K562 (cell line): ENCODE data around the gene NTM. TPM values are rescaled to one million over a fixed set of nuclear protein-coding genes. Genes with fewer than 3 reads are reported as not detected.

Experiments
- ATAC-seq: fragments of 200-7000 bp; cut with Tn5 transposase; 3 replicates; pipeline ENCODE4 v1.9.1; 2020; ENCODE audit warnings: moderate library complexity
- BruUV-seq: library from RNA; stranded (reverse); fragments of 400-500 nt; replicated peaks from 2 replicates; lab custom pipeline; 2021; lab: Mats Ljungman, UMichigan
- CTCF ChIA-PET: fragments of 300-600 bp; formaldehyde crosslinking; extraction: SDS; loops from one replicate; lab custom pipeline; 2021; ENCODE audit warnings: low intra/inter-chr PET ratio; lab: Yijun Ruan, JAX
- POLR2A ChIA-PET: fragments of 300-600, 350-650 bp; sonication (Branson Sonifier 250); formaldehyde crosslinking; extraction: SDS; loops from one replicate; lab custom pipeline; 2021; ENCODE audit warnings: antibody characterized with exemption, inconsistent platforms; lab: Yijun Ruan, JAX
- DNase-seq, 4 experiments: peaks; one replicate each; pipeline versions ENCODE4 v3.0.0 to v3.0.0-alpha.2; 2011 to 2018; ENCODE audit warnings: low spot score in 3 of 4, mixed read lengths in 3 of 4; ENCODE audit errors: extremely low read depth in 1 of 4
- FAIRE-seq: peaks from 2 replicates; lab custom pipeline; 2011; peaks lifted over from hg19 to GRCh38; lab: Jason Lieb, UNC
- H2AFZ ChIP-seq: 2 replicates; pipeline ENCODE4 v1.6.0; 2011; ENCODE audit warnings: low read depth, low read length, control low read depth, inconsistent platforms
- H3K27ac ChIP-seq: fragments of 200-600 bp; 3 replicates; pipeline ENCODE4 v1.8.0; 2011; ENCODE audit warnings: low read depth, mild to moderate bottlenecking, control low read depth, inconsistent platforms, low read length, moderate library complexity, mixed read lengths; ENCODE audit errors: extremely low read depth
- H3K27me3 ChIP-seq, 2 experiments: fragments of 300-600 bp in 1 of 2; 2 replicates in 1 of 2; 3 replicates in 1 of 2; pipeline versions ENCODE4 v1.6.0 to v1.8.0; 2011; ENCODE audit warnings: inconsistent platforms in 2 of 2, low read length in 2 of 2, mild to moderate bottlenecking in 1 of 2, mixed read lengths in 1 of 2, moderate library complexity in 1 of 2; ENCODE audit not compliant: control insufficient read depth in 2 of 2, insufficient read depth in 2 of 2
- H3K36me3 ChIP-seq: fragments of 300-600 bp; 3 replicates; pipeline ENCODE4 v1.8.0; 2011; ENCODE audit warnings: mild to moderate bottlenecking, low read length, inconsistent platforms; ENCODE audit not compliant: control insufficient read depth, insufficient read depth
- H3K4me1 ChIP-seq, 2 experiments: fragments of 200-600 bp in 1 of 2; replicated peaks in 1 of 2; 2 replicates in 1 of 2; 3 replicates in 1 of 2; pipeline versions ENCODE4 v1.5.1 to v1.8.0; 2011; ENCODE audit warnings: inconsistent platforms in 2 of 2, low read length in 2 of 2, mild to moderate bottlenecking in 1 of 2, mixed read lengths in 1 of 2, moderate library complexity in 1 of 2; ENCODE audit not compliant: control insufficient read depth in 2 of 2, insufficient read depth in 2 of 2
- H3K4me2 ChIP-seq: 2 replicates; pipeline ENCODE4 v1.6.1; 2011; ENCODE audit warnings: low read length, control low read depth, inconsistent platforms, mixed read lengths; ENCODE audit not compliant: insufficient read depth
- H3K4me3 ChIP-seq: fragments of 200-600 bp; sonication (generic), shearing (Covaris generic); 2 replicates; pipeline ENCODE4 v1.5.1; 2016; ENCODE audit warnings: control low read depth, inconsistent platforms
- H3K79me2 ChIP-seq: fragments of 200-600 bp; 3 replicates; pipeline ENCODE4 v1.8.0; 2011; ENCODE audit warnings: low read length, inconsistent platforms; ENCODE audit not compliant: control insufficient read depth, insufficient read depth
- H3K9ac ChIP-seq, 2 experiments: 2 replicates each; pipeline versions ENCODE4 v1.6.0 to v1.6.1; 2011; ENCODE audit warnings: low read depth in 2 of 2, low read length in 2 of 2, control low read depth in 1 of 2, inconsistent platforms in 1 of 2, mild to moderate bottlenecking in 1 of 2, mixed read lengths in 1 of 2; ENCODE audit not compliant: insufficient read depth in 1 of 2
- H3K9me1 ChIP-seq: one replicate; pipeline ENCODE4 v1.6.0; 2011; ENCODE audit warnings: inconsistent platforms, mild to moderate bottlenecking, low read length, moderate library complexity; ENCODE audit not compliant: control insufficient read depth, insufficient read depth
- H3K9me3 ChIP-seq: replicated peaks from 2 replicates; pipeline ENCODE4 v1.5.1; 2011; ENCODE audit warnings: low read depth, low read length, inconsistent platforms; ENCODE audit not compliant: control insufficient read depth, insufficient read depth
- H4K20me1 ChIP-seq: replicated peaks from 2 replicates; pipeline ENCODE4 v1.6.1; 2011; ENCODE audit warnings: low read length, inconsistent platforms, mixed read lengths; ENCODE audit not compliant: control insufficient read depth, insufficient read depth
- ELF2 ChIP-seq: fragments of 250-450 bp; sonication (Bioruptor Pico); IDR thresholded peaks from 2 replicates; pipeline ENCODE4 v1.5.0; 2021; ENCODE audit warnings: mild to moderate bottlenecking
- ELF4 ChIP-seq: fragments of 450-650 bp; formaldehyde crosslinking; IDR thresholded peaks from 2 replicates; pipeline ENCODE4 v1.4.0; 2022; ENCODE audit warnings: missing genetic modification characterization
- FOXJ2 ChIP-seq: fragments of 200-800 bp; sonication (Bioruptor generic); IDR thresholded peaks from 2 replicates; pipeline ENCODE4 v1.6.1; 2016; ENCODE audit warnings: missing genetic modification characterization, missing compliant biosample characterization
- FOXP1 ChIP-seq: sonication (generic); formaldehyde crosslinking; IDR thresholded peaks from 2 replicates; pipeline ENCODE4 v1.8.0; 2022; ENCODE audit warnings: mild to moderate bottlenecking, missing genetic modification reagents
- HIVEP1 ChIP-seq: fragments of 250-450 bp; sonication (Bioruptor Pico); IDR thresholded peaks from 2 replicates; pipeline ENCODE4 v1.4.0; 2020; ENCODE audit warnings: mild to moderate bottlenecking
- KAT7 ChIP-seq: sonication (generic); formaldehyde crosslinking; IDR thresholded peaks from 2 replicates; pipeline ENCODE4 v1.8.0; 2022; ENCODE audit warnings: missing genetic modification reagents, mild to moderate bottlenecking, borderline replicate concordance
- NCOA1 ChIP-seq: fragments of 450-650 bp; IDR thresholded peaks from 2 replicates; pipeline ENCODE4 v1.6.1; 2016; ENCODE audit warnings: low read depth
- NFATC3 ChIP-seq: fragments of 450-650 bp; IDR thresholded peaks from 2 replicates; pipeline ENCODE4 v1.6.1; 2017; ENCODE audit warnings: mild to moderate bottlenecking
- RBM22 ChIP-seq: fragments of 200-400 bp; formaldehyde crosslinking; IDR thresholded peaks from 2 replicates; pipeline ENCODE4 v1.6.1; 2018; ENCODE audit warnings: low read length, low read depth; ENCODE audit not compliant: poor library complexity, severe bottlenecking
- RBM25 ChIP-seq: fragments of 200-400 bp; formaldehyde crosslinking; IDR thresholded peaks from 2 replicates; pipeline ENCODE4 v1.6.1; 2018; ENCODE audit warnings: low read length, low read depth, moderate library complexity; ENCODE audit not compliant: severe bottlenecking
- SMAD3 ChIP-seq: fragments of 450-650 bp; formaldehyde crosslinking; conservative IDR thresholded peaks from 2 replicates; pipeline ENCODE4 v1.4.0; 2020; ENCODE audit warnings: mild to moderate bottlenecking
- SMARCA4 ChIP-seq: fragments of 450-650 bp; IDR thresholded peaks from 2 replicates; pipeline ENCODE4 v1.6.1; 2016
- SP1 ChIP-seq: sonication (generic); formaldehyde crosslinking; IDR thresholded peaks from 2 replicates; pipeline ENCODE4 v1.8.1; 2022; ENCODE audit warnings: mild to moderate bottlenecking, missing genetic modification reagents
- ZBTB8A ChIP-seq: fragments of 450-650 bp; IDR thresholded peaks from 2 replicates; pipeline ENCODE4 v1.6.1; 2018; ENCODE audit warnings: mild to moderate bottlenecking, moderate library complexity; ENCODE audit not compliant: partially characterized antibody
- ZNF347 ChIP-seq: fragments of 450-650 bp; formaldehyde crosslinking; IDR thresholded peaks from 2 replicates; pipeline ENCODE4 v1.4.0; 2020; ENCODE audit warnings: low read depth, mild to moderate bottlenecking, moderate library complexity
- ZNF444 ChIP-seq: fragments of 250-450 bp; sonication (Bioruptor Pico); IDR thresholded peaks from 2 replicates; pipeline ENCODE4 v1.4.0; 2020; ENCODE audit warnings: mild to moderate bottlenecking, moderate library complexity
- WGBS: fragments of 100-300 bp; shearing (Covaris generic); methylation state at CpG from one replicate; pipeline ENCODE4 v1.1.6; 2016; ENCODE audit warnings: low coverage, mixed read lengths; ENCODE audit not compliant: insufficient coverage; ENCODE audit errors: missing lambda C conversion rate; 5-methylcytosine and 5-hydroxymethylcytosine counted together
- in situ Hi-C: fragments of 300-500 bp; cut with MboI; formaldehyde crosslinking; loops from 4 replicates; pipeline ENCODE4 v1.15.0; 2018; ENCODE audit warnings: inconsistent platforms, mixed read lengths
- intact Hi-C: fragments of 100-400 bp; cut with micrococcal nuclease; formaldehyde crosslinking; loops from 2 replicates; pipeline ENCODE4 v1.14.2; 2022
- polyA plus RNA-seq, 8 experiments: library from polyadenylated mRNA; depleted of rRNA in 4 of 8; stranded (reverse) in 5 of 8; unstranded in 3 of 8; fragments of >200 nt; fragmentation: Nextera tagmentation in 2 of 8; fragmentation: Illumina TruSeq in 1 of 8; extraction: Ambion mirVana in 2 of 8; extraction: Trizol in 1 of 8; gene quantifications; 2 replicates each; pipeline versions ENCODE4 v1.2.1 to v1.2.3, GENCODE V29; 2011 to 2014; ENCODE audit warnings: inconsistent platforms in 1 of 8, missing spikeins in 1 of 8
- total RNA-seq, 7 experiments: library from RNA; depleted of rRNA in 6 of 7; stranded (reverse); fragments of >200 nt in 6 of 7; fragmentation: Illumina TruSeq in 2 of 7; extraction: Trizol in 2 of 7; gene quantifications; 2 replicates each; pipeline versions ENCODE4 v1.2.1 to v1.2.3, GENCODE V29; 2011 to 2021; ENCODE audit warnings: low replicate concordance in 1 of 7
- TF ChIP-seq, protein P1 (sequence below), 2 experiments: fragments of 450-650 bp; conservative IDR thresholded peaks; 2 replicates each; pipeline ENCODE4 v1.6.1; 2017; ENCODE audit warnings: mild to moderate bottlenecking in 2 of 2, moderate library complexity in 2 of 2
- TF ChIP-seq, protein P2 (sequence below): sonication (generic); formaldehyde crosslinking; IDR thresholded peaks from 2 replicates; pipeline ENCODE4 v1.8.1; 2023; ENCODE audit warnings: mild to moderate bottlenecking, missing genetic modification reagents

NTM gene
- total and polyA plus RNA-seq, 9 of the 15 experiments (the other 6 are each of a cell fraction or from before 2014, with no cell fraction given) = not detected

DNA sequence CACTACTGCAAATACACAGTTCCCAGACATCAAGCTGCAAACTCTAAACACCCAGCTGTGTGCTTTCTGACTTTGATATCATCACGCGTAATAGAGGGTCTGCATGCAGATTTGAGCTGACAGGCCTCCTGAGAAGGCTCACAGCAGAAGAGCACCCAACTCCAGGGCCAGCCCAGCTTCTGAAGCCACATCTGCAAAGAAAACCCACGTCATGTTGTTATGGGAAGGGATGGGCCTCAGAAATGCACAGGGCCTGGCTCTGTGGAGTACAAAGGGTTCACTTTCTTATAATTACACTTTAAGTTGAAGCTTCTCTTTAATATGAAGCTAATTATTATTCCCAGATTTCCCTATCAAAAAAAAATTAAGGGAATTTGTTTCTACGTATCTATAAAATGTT is 927.9 kb downstream of the NTM start:
- H4K20me1 ChIP-seq = no peaks in the 10 kb centered on the region
- BruUV-seq = no TSS peak
- FAIRE-seq = no peak
- H3K4me3 ChIP-seq = no peak overlapping the region
- DNase-seq = no peak
- no peak overlapping the region for H3K4me2 ChIP-seq
- no peaks in the 10 kb centered on the region for H3K4me1 ChIP-seq
- no peak for ATAC-seq
- in situ Hi-C loops (no loop called here), intact Hi-C loops (no loop called here)
- H3K9me1 ChIP-seq = no peaks in the 10 kb centered on the region
- no peaks in the 10 kb centered on the region for H3K36me3 ChIP-seq
- ChIA-PET POLR2A (no interaction called here), CTCF (no interaction called here)
- no peaks in the 10 kb centered on the region for H3K9me3 ChIP-seq
- H2AFZ ChIP-seq = no peak overlapping the region
- no peaks in the 10 kb centered on the region for H3K27me3 ChIP-seq
- no peaks in the 10 kb centered on the region for H3K79me2 ChIP-seq
- 0% methylated on average over 4 of the region's 4 CpGs for WGBS
- TF ChIP-seq HIVEP1 (no peak), RBM22 (no peak), NFATC3 (no peak), FOXP1 (CRISPR knock-in tag) (no peak), ZNF444 (CRISPR knock-in tag) (no peak)
- TF ChIP-seq, all 486 proteins: peak for 0
- Histone ChIP-seq H3K9ac (no peak overlapping the region), H3K27ac (no peak overlapping the region)

DNA sequence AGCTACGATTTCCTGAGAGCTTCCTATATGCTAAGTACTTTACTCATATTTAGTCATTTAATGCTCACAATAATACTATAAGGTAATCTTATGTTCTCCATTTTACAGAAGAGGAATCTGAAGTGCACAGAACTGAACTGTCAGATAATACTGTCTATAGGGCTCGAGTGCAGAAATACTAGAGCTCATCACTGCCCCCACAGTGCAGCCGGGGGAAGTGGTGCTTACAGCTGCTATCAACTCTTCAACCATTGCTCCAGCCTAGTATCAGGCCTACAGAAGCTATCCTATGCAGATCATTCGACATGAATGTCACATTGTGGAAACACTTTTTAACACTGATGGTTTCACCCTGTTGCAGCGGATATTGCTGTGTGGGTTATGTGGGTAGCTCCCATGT is 929.9 kb downstream of the NTM start:
- Histone ChIP-seq H3K4me1 (no peaks in the 10 kb centered on the region), H3K4me3 (no peak overlapping the region), H3K79me2 (no peaks in the 10 kb centered on the region), H3K9ac (no peak overlapping the region), H3K9me3 (no peaks in the 10 kb centered on the region), H3K36me3 (no peaks in the 10 kb centered on the region), H2AFZ (no peak overlapping the region), H3K4me2 (no peak overlapping the region), H4K20me1 (no peaks in the 10 kb centered on the region), H3K27ac (no peak overlapping the region), H3K9me1 (no peaks in the 10 kb centered on the region), H3K27me3 (no peaks in the 10 kb centered on the region)
- no peak for ATAC-seq
- WGBS = 2% methylated on average over 5 of the region's 5 CpGs
- DNase-seq = no peak
- BruUV-seq = no TSS peak
- intact Hi-C loops = no loop called here
- in situ Hi-C loops = no loop called here
- ChIA-PET CTCF (no interaction called here), POLR2A (no interaction called here)
- FAIRE-seq = no peak
- TF ChIP-seq, protein P1, sequence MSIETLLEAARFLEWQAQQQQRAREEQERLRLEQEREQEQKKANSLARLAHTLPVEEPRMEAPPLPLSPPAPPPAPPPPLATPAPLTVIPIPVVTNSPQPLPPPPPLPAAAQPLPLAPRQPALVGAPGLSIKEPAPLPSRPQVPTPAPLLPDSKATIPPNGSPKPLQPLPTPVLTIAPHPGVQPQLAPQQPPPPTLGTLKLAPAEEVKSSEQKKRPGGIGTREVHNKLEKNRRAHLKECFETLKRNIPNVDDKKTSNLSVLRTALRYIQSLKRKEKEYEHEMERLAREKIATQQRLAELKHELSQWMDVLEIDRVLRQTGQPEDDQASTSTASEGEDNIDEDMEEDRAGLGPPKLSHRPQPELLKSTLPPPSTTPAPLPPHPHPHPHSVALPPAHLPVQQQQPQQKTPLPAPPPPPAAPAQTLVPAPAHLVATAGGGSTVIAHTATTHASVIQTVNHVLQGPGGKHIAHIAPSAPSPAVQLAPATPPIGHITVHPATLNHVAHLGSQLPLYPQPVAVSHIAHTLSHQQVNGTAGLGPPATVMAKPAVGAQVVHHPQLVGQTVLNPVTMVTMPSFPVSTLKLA (conservative IDR thresholded peaks at IDR 0.05) = no peak
- TF ChIP-seq NCOA1 = no peak
- no peak for TF ChIP-seq FOXJ2 (tag)
- no peak for TF ChIP-seq ELF2 (CRISPR knock-in tag)
- TF ChIP-seq, protein P2, sequence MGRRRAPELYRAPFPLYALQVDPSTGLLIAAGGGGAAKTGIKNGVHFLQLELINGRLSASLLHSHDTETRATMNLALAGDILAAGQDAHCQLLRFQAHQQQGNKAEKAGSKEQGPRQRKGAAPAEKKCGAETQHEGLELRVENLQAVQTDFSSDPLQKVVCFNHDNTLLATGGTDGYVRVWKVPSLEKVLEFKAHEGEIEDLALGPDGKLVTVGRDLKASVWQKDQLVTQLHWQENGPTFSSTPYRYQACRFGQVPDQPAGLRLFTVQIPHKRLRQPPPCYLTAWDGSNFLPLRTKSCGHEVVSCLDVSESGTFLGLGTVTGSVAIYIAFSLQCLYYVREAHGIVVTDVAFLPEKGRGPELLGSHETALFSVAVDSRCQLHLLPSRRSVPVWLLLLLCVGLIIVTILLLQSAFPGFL (CRISPR knock-in tag) = no peak
- TF ChIP-seq RBM25 = no peak
- no peak for TF ChIP-seq ZNF347 (CRISPR knock-in tag)
- TF ChIP-seq SMAD3 (CRISPR knock-in tag) = no peak
- no peak for TF ChIP-seq SMARCA4
- no peak for TF ChIP-seq ZBTB8A
- TF ChIP-seq SP1 = no peak
- no peak for TF ChIP-seq ELF4 (CRISPR knock-in tag)
- TF ChIP-seq KAT7 (CRISPR knock-in tag) = no peak
